ENCODE measurements around the gene CDH18. TPM values are rescaled to one million over a fixed set of nuclear protein-coding genes. Genes with fewer than 3 reads are reported as not detected.

Gene CDH18
- total RNA-seq, 2 experiments from 2014 or later = not detected

DNA sequence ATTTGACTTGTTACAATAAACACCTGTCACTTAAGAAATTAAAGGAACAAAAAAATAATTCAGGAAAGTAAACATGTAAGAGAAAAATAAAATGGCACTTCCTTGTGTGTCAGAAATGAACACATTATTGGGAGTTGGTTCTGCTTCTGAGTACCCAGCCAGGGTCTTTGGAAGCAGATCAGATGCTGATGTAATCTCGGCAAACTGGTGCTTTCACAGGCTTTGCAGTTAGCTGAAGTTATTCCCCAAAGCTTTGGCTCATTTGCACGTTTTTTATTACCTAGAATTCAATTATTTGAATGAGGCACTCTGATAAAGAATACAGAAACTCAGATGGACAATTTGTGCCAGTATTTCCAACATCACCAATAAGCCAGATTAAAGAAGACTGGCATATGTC lies 10.9 kb downstream of the CDH18 start:
- intact Hi-C loops (cut with micrococcal nuclease; ENCODE audit: unreplicated experiment) = no loop called here
- Histone ChIP-seq H3K36me3 (ENCODE audit: insufficient read depth, low read length) (no peaks in the 10 kb centered on the region), H3K79me2 (ENCODE audit: insufficient read depth, low read depth, low read length) (no peaks in the 10 kb centered on the region), H3K4me3 (ENCODE audit: low read depth, low read length, poor library complexity, severe bottlenecking) (no peak overlapping the region), H3K4me2 (ENCODE audit: low read length) (no peak overlapping the region), H2AFZ (ENCODE audit: low read length) (no peak overlapping the region), H3K27ac (ENCODE audit: low read depth, low read length, poor library complexity, severe bottlenecking) (no peak overlapping the region), H4K20me1 (ENCODE audit: insufficient read depth, low read length) (no peaks in the 10 kb centered on the region), H3K9me2 (ENCODE audit: insufficient read depth, low read length) (no peaks in the 10 kb centered on the region), H3K4me1 (ENCODE audit: insufficient read depth, low read length, poor library complexity, severe bottlenecking) (no peaks in the 10 kb centered on the region), H3K9me3 (ENCODE audit: low read length) (no peaks in the 10 kb centered on the region)
- no peak for DNase-seq (ENCODE audit: low spot score)
- CTCF ChIA-PET (ENCODE audit: unreplicated experiment) = no interaction called here
- POLR2A ChIA-PET = no interaction called here
- BruUV-seq (replicated peaks) = no TSS peak
- TF ChIP-seq, protein P1, sequence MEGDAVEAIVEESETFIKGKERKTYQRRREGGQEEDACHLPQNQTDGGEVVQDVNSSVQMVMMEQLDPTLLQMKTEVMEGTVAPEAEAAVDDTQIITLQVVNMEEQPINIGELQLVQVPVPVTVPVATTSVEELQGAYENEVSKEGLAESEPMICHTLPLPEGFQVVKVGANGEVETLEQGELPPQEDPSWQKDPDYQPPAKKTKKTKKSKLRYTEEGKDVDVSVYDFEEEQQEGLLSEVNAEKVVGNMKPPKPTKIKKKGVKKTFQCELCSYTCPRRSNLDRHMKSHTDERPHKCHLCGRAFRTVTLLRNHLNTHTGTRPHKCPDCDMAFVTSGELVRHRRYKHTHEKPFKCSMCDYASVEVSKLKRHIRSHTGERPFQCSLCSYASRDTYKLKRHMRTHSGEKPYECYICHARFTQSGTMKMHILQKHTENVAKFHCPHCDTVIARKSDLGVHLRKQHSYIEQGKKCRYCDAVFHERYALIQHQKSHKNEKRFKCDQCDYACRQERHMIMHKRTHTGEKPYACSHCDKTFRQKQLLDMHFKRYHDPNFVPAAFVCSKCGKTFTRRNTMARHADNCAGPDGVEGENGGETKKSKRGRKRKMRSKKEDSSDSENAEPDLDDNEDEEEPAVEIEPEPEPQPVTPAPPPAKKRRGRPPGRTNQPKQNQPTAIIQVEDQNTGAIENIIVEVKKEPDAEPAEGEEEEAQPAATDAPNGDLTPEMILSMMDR (conservative IDR thresholded peaks at IDR 0.05; ENCODE audit: low read length) = no peak
- no peak for TF ChIP-seq EZH2phosphoT487 (IDR thresholded peaks at IDR 0.05; ENCODE audit: borderline replicate concordance, low read depth, low read length)

DNA sequence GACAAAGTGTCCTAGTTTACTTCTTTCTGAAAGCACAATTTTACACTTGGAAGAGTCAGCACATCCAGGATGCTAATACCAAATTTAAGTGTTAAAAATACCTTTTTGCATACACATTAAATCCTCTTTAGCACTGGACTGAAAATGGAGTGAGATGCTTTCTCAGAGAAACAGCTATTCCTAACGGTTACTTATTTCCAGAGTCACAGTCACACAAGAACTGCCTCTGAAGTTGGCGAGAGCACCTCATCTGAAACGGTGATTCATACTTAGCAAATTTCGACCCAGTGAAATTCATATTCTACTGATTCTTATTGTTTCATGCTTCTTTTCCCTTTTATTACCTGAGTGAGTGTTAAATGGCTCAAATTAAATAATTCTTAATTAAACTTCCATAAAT lies 12.2 kb downstream of the CDH18 start:
- no TSS peak for BruUV-seq (replicated peaks)
- no peak overlapping the region for H3K27ac ChIP-seq (ENCODE audit: low read depth, low read length, poor library complexity, severe bottlenecking)
- TF ChIP-seq, protein P1 (conservative IDR thresholded peaks at IDR 0.05; ENCODE audit: low read length) = no peak
- no peak for TF ChIP-seq EZH2phosphoT487 (IDR thresholded peaks at IDR 0.05; ENCODE audit: borderline replicate concordance, low read depth, low read length)

DNA sequence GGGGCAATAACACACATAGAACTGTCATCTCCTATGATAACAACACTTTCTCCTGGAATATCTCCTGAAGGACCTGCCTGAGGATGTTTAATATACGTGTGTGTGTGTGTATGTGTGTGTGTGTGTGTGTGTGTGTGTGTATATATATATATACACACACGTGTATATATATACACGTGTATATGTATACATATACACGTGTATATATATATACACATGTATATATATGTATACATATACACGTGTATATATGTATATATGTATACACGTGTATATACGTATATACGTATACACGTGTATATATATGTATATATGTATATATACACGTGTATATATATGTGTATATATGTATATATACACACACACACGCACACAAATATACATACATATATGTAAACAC lies 27.5 kb downstream of the CDH18 start:
- H2AFZ ChIP-seq (ENCODE audit: low read length) = no peak overlapping the region
- CTCF ChIA-PET (ENCODE audit: unreplicated experiment) = no interaction called here

More for the DNA sequence above, 12.2 kb downstream of the CDH18 start:
- Histone ChIP-seq H3K4me1 (ENCODE audit: insufficient read depth, low read length, poor library complexity, severe bottlenecking) (no peaks in the 10 kb centered on the region), H3K9me2 (ENCODE audit: insufficient read depth, low read length) (no peaks in the 10 kb centered on the region), H2AFZ (ENCODE audit: low read length) (no peak overlapping the region), H3K36me3 (ENCODE audit: insufficient read depth, low read length) (no peaks in the 10 kb centered on the region), H4K20me1 (ENCODE audit: insufficient read depth, low read length) (no peaks in the 10 kb centered on the region), H3K9me3 (ENCODE audit: low read length) (no peaks in the 10 kb centered on the region), H3K4me2 (ENCODE audit: low read length) (no peak overlapping the region), H3K4me3 (ENCODE audit: low read depth, low read length, poor library complexity, severe bottlenecking) (no peak overlapping the region), H3K79me2 (ENCODE audit: insufficient read depth, low read depth, low read length) (no peaks in the 10 kb centered on the region)
- intact Hi-C loops (cut with micrococcal nuclease; ENCODE audit: unreplicated experiment) = no loop called here
- DNase-seq (ENCODE audit: low spot score) = no peak
- ChIA-PET POLR2A (interaction anchor here (0.7 kb wide), 1 partner anchor 47 kb away, joined by 3 read pairs; no protein-coding TSS in a partner anchor), CTCF (ENCODE audit: unreplicated experiment) (no interaction called here)

More for the DNA sequence above, 27.5 kb downstream of the CDH18 start:
- Histone ChIP-seq H3K79me2 (ENCODE audit: insufficient read depth, low read depth, low read length) (no peaks in the 10 kb centered on the region), H3K36me3 (ENCODE audit: insufficient read depth, low read length) (no peaks in the 10 kb centered on the region), H3K4me2 (ENCODE audit: low read length) (no peak overlapping the region), H3K27ac (ENCODE audit: low read depth, low read length, poor library complexity, severe bottlenecking) (no peak overlapping the region), H3K4me1 (ENCODE audit: insufficient read depth, low read length, poor library complexity, severe bottlenecking) (no peaks in the 10 kb centered on the region), H3K9me3 (ENCODE audit: low read length) (no peaks in the 10 kb centered on the region), H3K9me2 (ENCODE audit: insufficient read depth, low read length) (no peaks in the 10 kb centered on the region), H3K4me3 (ENCODE audit: low read depth, low read length, poor library complexity, severe bottlenecking) (no peak overlapping the region), H4K20me1 (ENCODE audit: insufficient read depth, low read length) (no peaks in the 10 kb centered on the region)
- intact Hi-C loops (cut with micrococcal nuclease; ENCODE audit: unreplicated experiment) = no loop called here
- no peak for TF ChIP-seq EZH2phosphoT487 (IDR thresholded peaks at IDR 0.05; ENCODE audit: borderline replicate concordance, low read depth, low read length)
- TF ChIP-seq, protein P1 (conservative IDR thresholded peaks at IDR 0.05; ENCODE audit: low read length) = no peak
- POLR2A ChIA-PET = interaction anchor here (0.6 to 0.7 kb wide), 2 partner anchors 227 to 1600 kb away, joined by 3 to 4 read pairs; no protein-coding TSS in a partner anchor
- no TSS peak for BruUV-seq (replicated peaks)
- no peak for DNase-seq (ENCODE audit: low spot score)
